Measurements from ENCODE around the gene FAM118A.
"Not testable (repeated sequence)": the region's sequence is repeated elsewhere in the genome, so short reads cannot be mapped to it uniquely, and the experiment has no call there.

Gene FAM118A

GRCh38 chr22:45310331-45310976 is 720 bp downstream of the FAM118A start:
- DNase-seq, result no peak

GRCh38 chr22:45310977-45311531 is 1.3 kb downstream of the FAM118A start:
- DNase-seq, result no peak

GRCh38 chr22:45312415-45312814 is 2.7 kb downstream of the FAM118A start:
- no peak for DNase-seq

- DNase-seq, result no peak
Observed at GRCh38 chr22:45312856-45313255, 3.1 kb downstream of the FAM118A start.

GRCh38 chr22:45314054-45314721 is 4.5 kb downstream of the FAM118A start:
- no peak for DNase-seq

DNA sequence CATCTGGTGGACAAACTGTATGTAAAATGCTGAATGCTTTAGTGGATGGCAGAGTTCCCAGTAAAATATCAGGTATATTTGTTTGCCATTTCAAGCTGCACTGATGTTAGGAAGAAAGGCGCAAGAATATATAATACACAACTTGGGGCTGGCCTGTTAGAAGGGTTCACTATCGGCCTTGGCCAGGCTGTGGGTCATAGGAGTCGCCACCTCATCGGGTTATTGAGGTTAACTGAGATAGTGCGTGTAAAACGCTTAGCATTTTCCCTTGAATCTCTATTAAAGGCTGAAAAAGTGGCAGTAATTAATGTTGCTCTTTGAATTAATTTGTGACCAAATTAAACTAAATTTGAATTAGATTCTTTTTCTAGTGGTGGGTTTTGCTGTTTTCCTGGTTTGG is 5.1 kb downstream of the FAM118A start:
- no peak for DNase-seq

DNA sequence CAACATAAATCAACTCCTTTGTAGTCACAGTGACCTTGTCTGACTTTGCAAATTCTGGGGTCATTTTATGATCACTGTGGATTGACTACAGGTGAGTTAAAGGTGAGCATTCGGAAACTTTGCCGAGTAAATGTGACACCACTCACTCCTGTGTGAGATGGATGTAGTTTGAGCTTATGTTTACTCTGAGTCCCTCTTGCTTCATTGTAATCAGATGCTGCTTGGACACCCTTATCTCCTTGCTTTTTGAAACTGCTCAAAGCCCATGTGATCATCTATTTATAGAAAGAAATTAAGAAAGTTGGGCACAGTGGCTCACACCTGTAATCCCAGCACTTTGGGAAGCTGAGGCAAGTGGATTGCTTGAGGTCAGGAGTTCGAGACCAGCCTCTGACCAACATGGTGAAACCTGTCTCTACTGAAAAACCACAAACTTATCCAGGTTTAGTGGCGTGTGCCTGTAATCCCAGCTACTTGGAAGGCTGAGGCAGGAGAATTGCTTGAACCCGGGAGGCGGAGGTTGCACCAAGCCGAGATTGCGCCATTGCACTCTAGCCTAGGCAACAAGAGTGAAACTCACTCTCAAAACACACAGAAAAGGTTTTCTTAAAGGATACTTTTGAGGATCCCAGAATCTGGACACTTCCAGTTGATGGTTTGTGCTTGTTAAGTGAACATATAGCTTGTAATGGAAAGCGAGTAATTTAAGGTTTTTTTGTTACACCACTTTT is 7.2 kb downstream of the FAM118A start:
- no peak for DNase-seq

DNA sequence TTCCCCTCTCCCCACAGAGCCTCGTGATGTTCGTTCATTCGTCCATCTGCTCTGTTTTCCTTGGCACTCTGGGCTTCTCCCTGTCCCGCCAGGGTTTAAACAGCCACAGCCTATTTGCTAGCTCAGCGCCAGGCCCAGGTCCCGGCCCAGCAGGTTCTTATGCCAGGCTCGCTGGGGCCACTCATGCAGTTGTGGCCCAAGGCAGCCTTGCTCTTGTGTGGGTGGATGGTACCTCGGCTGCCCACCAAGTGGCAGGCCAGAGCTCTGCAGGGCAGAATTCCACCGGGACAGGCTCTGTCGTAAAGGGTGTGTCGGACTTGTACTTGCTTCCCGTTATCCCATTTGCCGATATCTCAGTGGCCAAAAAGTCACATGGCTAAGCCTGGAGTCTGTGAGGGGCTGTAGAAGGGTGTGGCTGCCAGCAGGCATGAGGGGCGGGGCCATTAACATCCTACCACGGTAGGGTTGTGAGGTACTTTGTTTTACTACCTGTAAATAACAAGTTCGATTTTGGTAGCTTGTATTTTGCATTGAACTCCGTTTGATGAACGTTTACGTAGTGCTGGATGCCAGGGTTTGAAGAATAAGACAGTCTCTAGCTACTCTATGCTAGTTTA is 7.9 kb downstream of the FAM118A start:
- DNase-seq, result no peak

GRCh38 chr22:45318168-45318557 is 8.4 kb downstream of the FAM118A start:
- peak; percentile 72 for DNase-seq

- DNase-seq, result no peak
Observed at GRCh38 chr22:45318558-45319323, 9.0 kb downstream of the FAM118A start.

- DNase-seq, result no peak
Observed at GRCh38 chr22:45319324-45319685, 9.6 kb downstream of the FAM118A start.

DNA sequence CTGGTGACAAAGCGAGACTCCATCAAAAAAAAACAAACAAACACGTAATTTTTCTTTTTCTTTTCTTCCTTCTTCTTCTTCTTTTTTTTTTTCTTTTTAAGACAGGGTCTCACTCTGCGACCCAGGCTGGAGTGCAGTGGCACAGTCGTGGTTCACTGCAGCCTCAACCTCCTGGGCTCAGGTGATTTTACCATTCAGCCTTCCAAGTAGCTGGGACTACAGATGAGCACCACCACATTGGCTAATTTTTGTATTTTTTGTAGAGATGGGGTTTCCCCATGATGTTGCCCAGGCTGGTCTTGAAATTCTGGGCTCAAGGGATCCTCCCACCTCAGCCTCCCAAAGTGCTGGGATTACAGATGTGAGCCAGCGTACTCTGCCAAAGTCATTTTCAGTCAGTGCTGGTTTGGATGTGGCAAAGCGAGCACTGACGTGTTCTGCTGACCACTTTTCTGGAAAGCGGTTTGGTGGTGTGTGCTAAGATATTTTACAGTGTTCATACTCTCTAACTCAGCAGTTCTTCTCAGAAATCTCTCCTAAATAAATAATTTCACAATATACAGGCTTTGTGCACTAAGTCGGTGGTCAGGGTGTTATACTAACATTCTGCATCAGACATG is 10.7 kb downstream of the FAM118A start:
- no peak for DNase-seq

DNA sequence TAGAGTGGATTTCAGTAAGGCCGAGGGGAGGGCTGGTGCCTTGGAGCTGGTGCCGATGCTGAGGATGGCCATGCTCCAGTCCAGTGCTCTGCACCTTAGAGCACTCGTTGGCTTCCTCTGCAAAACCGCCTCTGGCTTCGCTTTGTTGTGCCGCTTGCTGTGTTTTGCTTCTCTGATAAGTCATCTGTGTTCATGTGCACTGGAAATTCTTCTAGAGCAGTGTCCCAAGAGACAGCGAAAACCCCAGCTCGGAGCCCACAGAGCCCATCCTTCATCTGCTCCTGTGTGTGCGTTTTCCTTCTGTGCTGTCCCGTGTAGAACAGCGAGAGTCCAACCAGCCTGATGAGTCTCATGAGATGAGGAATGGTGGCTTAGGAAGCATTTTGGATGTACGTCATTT is 12.1 kb downstream of the FAM118A start:
- no peak for DNase-seq

- no peak for DNase-seq
Observed at GRCh38 chr22:45322873-45323525, 13.3 kb downstream of the FAM118A start.

DNA sequence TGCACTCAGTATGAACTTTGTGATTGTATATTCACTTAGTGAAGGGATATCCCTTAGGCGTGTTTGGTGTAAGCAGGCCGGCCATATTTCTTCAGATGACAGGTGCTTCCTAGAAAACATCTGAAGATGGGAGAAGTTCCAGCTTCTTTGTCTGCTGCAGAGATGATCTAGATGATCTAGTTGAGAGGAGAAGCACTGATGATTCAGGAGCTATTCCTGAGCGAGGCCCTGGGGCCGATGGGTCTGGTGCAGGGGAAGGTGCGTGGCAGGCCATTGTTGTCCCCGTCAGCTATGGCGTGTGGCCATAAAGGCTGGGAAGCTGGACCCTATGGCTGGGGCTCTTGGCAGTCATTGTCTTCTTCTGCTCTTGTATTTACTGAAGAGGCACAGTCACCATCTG is 14.0 kb downstream of the FAM118A start:
- no peak for DNase-seq

GRCh38 chr22:45324311-45324711 is 14.6 kb downstream of the FAM118A start:
- DNase-seq, result no peak

DNA sequence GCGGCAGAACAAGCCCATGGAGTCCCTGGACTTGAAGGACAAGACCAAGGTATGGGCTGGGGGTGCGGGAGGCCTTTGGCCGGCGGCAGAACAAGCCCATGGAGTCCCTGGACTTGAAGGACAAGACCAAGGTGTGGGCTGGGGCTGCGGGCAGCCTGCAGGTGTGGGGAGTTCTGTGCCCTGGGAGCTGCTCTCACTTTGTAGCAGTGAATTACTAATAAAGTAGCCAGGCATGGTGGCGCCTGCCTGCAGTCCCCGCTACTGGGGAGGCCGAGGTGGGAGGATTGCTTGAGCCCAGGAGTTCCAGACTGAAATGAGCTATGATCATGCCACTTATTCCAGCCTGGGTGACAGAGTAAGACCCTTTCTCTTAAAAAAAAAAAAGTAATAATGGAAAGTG is 18.5 kb downstream of the FAM118A start:
- DNase-seq, result not testable (repeated sequence)

GRCh38 chr22:45328822-45329529 is 19.2 kb downstream of the FAM118A start:
- no peak for DNase-seq

- DNase-seq, result no peak
Observed at GRCh38 chr22:45329530-45329936, 19.8 kb downstream of the FAM118A start.

DNA sequence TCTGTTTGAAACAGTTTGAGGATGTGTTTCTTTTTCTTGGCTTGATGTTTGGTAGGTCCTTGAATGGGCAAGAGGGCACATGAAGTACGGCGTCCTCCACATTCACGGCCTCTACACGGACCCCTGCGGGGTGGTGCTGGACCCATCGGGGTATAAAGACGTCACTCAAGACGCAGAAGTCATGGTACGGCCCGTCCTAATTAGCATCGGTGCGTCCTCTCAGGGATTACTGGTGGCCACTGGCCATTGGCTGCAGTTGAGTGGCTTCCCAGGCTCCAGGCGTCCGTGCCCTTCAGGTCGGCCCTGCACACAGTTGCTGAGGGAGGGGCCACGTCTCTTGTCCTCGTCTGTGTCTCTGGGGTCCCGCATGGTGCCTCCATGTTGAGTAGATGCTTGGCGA is 20.8 kb downstream of the FAM118A start:
- no peak for DNase-seq

- DNase-seq, result no peak
Observed at GRCh38 chr22:45331486-45331885, 21.8 kb downstream of the FAM118A start.
